ENCODE measurements around the gene RPP14. TPM values are rescaled to one million over a fixed set of nuclear protein-coding genes. Genes with fewer than 3 reads are reported as not detected.
A peak's percentile ranks its signal among the peaks of the same experiment; 100 is the strongest.

RPP14 gene
- total RNA-seq, 1 donor from 2014 or later: 17.7 TPM

GRCh38 chr3:58347984-58348383 lies 41.9 kb downstream of the RPP14 start:
- ATAC-seq (ENCODE audit: low read depth) (no peak), DNase-seq (no peak)
- Mint-ChIP-seq H3K27me3 (no peaks in the 10 kb centered on the region), H3K36me3 (ENCODE audit: low read depth) (peaks cover 24% of the 10 kb centered on the region), H3K9me3 (no peaks in the 10 kb centered on the region), H3K27ac (peak overlapping the region; percentile 88), H3K4me1 (peaks cover 95% of the 10 kb centered on the region), H3K4me3 (peak overlapping the region; percentile 50)
- intact Hi-C loops (cut with micrococcal nuclease): no loop called here
- ChIA-PET POLR2A (interaction anchor here (0.6 to 11.3 kb wide), 3 partner anchors 10 to 151 kb away, joined by 5 to 565 read pairs (median 8); partner anchors contain the start of gene PXK), CTCF (interaction anchor here (1.0 to 6.9 kb wide), 2 partner anchors 12 to 41 kb away, joined by 3 to 125 read pairs; partner anchors contain the start of gene PXK)
- TF ChIP-seq CTCF (IDR thresholded peaks at IDR 0.05): no peak

GRCh38 chr3:58349792-58350626 lies 44.0 kb downstream of the RPP14 start:
- peak; percentile 83 for ATAC-seq (ENCODE audit: low read depth)
- TF ChIP-seq CTCF (IDR thresholded peaks at IDR 0.05): no peak
- no peaks in the 10 kb centered on the region for H3K27me3 Mint-ChIP-seq
- peak overlapping the region; percentile 100 for H3K27ac Mint-ChIP-seq
- peak overlapping the region; percentile 71 for H3K4me3 Mint-ChIP-seq
- ChIA-PET CTCF (interaction anchor here (0.6 to 6.9 kb wide), 8 partner anchors 9 to 171 kb away, joined by 3 to 125 read pairs (median 4); partner anchors contain the start of genes KCTD6 and PXK), POLR2A (interaction anchor here (0.7 to 11.3 kb wide), 22 partner anchors 10 to 162 kb away, joined by 3 to 565 read pairs (median 4); partner anchors contain the start of genes HTD2, PDHB, PXK and RPP14)
- DNase-seq: no peak
- peaks cover 96% of the 10 kb centered on the region for H3K4me1 Mint-ChIP-seq
- H3K9me3 Mint-ChIP-seq: no peaks in the 10 kb centered on the region
- H3K36me3 Mint-ChIP-seq (ENCODE audit: low read depth): peaks cover 12% of the 10 kb centered on the region
- intact Hi-C loops (cut with micrococcal nuclease): loop anchor here (1.0 to 2.0 kb wide), 3 partner anchors 11 to 117 kb away; no protein-coding TSS in a partner anchor

GRCh38 chr3:58350627-58351013 lies 44.6 kb downstream of the RPP14 start:
- Mint-ChIP-seq H3K4me1 (peaks cover 98% of the 10 kb centered on the region), H3K36me3 (ENCODE audit: low read depth) (peaks cover 12% of the 10 kb centered on the region), H3K4me3 (peak overlapping the region; percentile 71), H3K9me3 (no peaks in the 10 kb centered on the region), H3K27me3 (no peaks in the 10 kb centered on the region), H3K27ac (peak overlapping the region; percentile 100)
- ATAC-seq (ENCODE audit: low read depth): no peak
- no peak for TF ChIP-seq CTCF (IDR thresholded peaks at IDR 0.05)
- intact Hi-C loops (cut with micrococcal nuclease): loop anchor here (1.0 to 2.0 kb wide), 2 partner anchors 17 to 118 kb away; no protein-coding TSS in a partner anchor
- no peak for DNase-seq
- POLR2A ChIA-PET: interaction anchor here (0.8 to 11.3 kb wide), 13 partner anchors 9 to 83 kb away, joined by 3 to 565 read pairs (median 5); partner anchors contain the start of genes HTD2, PDHB, PXK and RPP14
- CTCF ChIA-PET: interaction anchor here (0.6 to 6.9 kb wide), 7 partner anchors 8 to 171 kb away, joined by 3 to 125 read pairs (median 5); partner anchors contain the start of genes HTD2, KCTD6 and PXK

GRCh38 chr3:58351920-58352319 lies 45.9 kb downstream of the RPP14 start:
- Mint-ChIP-seq H3K9me3 (no peaks in the 10 kb centered on the region), H3K4me1 (peaks cover 98% of the 10 kb centered on the region), H3K4me3 (peak overlapping the region; percentile 92), H3K36me3 (ENCODE audit: low read depth) (peaks cover 12% of the 10 kb centered on the region), H3K27ac (peak overlapping the region; percentile 100), H3K27me3 (no peaks in the 10 kb centered on the region)
- DNase-seq: no peak
- intact Hi-C loops (cut with micrococcal nuclease): loop anchor here (2.0 kb wide), 1 partner anchor 119 kb away; no protein-coding TSS in a partner anchor
- CTCF ChIA-PET: interaction anchor here (0.9 to 6.9 kb wide), 7 partner anchors 16 to 140 kb away, joined by 3 to 125 read pairs (median 4); partner anchors contain the start of genes HTD2, KCTD6 and PXK
- POLR2A ChIA-PET: interaction anchor here (1.1 to 11.3 kb wide), 4 partner anchors 14 to 49 kb away, joined by 3 to 565 read pairs (median 6); partner anchors contain the start of gene PXK
- peak; percentile 5 for ATAC-seq (ENCODE audit: low read depth)
- TF ChIP-seq CTCF (IDR thresholded peaks at IDR 0.05): no peak

Measured in activated B cell treated with CpG ODN at 0.5 μM for 24 hours (primary cell).